OCI-LY3 (cell line): ENCODE results near the gene NACC1.

Experiments
- EZH2phosphoT487 ChIP-seq: fragments of 200-600 bp; shearing (Covaris generic); IDR thresholded peaks from 2 replicates; pipeline ENCODE4 v1.6.1; 2018; ENCODE audit warnings: antibody characterized with exemption, mixed run types, low read depth
- TF ChIP-seq, protein P1 (sequence below): fragments of 200-600, 300-600 bp; sonication (generic); IDR thresholded peaks from 2 replicates; pipeline ENCODE4 v1.5.1; 2014; ENCODE audit warnings: antibody characterized with exemption, low read length, low read depth

DNA sequence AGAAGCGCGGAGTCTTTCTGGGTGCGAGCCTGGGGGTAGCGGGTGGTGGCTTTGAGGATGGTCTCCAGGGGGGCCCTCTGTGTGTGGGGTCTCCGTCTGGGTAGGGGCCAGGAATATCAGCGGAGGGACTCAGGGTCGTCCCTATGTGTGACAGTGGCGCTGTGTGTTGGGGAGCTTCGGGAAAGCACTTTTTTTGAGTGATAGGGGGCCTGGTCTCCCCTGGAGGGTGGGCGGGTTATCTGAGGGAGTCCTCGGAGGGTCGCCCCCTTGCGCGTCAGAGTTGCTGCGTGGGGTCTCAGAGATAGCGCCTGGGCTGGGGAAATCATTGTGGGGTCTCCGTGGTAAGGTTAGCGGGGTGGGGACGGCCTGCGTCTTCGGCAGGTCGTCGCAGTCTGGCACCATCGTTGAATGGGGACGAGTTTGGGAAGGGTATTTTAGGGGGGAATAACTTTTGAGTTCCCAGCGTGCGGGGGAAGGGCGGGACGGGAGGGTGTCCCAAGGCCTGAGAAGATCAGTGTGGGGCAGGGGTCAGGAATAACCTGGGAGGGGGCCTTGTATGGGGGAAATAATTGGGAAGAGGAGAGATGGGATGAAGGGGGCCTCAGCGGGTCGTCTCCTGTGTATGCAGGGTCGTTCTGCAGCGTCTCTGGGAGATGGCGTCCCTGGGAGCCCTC, 33.0 kb downstream of the NACC1 start:
- TF ChIP-seq, protein P1, sequence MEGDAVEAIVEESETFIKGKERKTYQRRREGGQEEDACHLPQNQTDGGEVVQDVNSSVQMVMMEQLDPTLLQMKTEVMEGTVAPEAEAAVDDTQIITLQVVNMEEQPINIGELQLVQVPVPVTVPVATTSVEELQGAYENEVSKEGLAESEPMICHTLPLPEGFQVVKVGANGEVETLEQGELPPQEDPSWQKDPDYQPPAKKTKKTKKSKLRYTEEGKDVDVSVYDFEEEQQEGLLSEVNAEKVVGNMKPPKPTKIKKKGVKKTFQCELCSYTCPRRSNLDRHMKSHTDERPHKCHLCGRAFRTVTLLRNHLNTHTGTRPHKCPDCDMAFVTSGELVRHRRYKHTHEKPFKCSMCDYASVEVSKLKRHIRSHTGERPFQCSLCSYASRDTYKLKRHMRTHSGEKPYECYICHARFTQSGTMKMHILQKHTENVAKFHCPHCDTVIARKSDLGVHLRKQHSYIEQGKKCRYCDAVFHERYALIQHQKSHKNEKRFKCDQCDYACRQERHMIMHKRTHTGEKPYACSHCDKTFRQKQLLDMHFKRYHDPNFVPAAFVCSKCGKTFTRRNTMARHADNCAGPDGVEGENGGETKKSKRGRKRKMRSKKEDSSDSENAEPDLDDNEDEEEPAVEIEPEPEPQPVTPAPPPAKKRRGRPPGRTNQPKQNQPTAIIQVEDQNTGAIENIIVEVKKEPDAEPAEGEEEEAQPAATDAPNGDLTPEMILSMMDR, result no peak
- no peak for TF ChIP-seq EZH2phosphoT487
